ENCODE measurements around the gene DOP1B. TPM values are rescaled to one million over a fixed set of nuclear protein-coding genes. Genes with fewer than 3 reads are reported as not detected.

Gene DOP1B
- total RNA-seq (2021) (14.7 and 15.1 TPM in 2 replicates), Bru-seq, nascent RNA (percentile 44 among the genes with signal in this experiment), BruChase-seq, experiment 1, labeled RNA remaining after a 2-hour chase (percentile 47 among the genes with signal in this experiment), BruChase-seq, experiment 2, labeled RNA remaining after a 6-hour chase (percentile 49 among the genes with signal in this experiment)
- long read RNA-seq, partial matches to known transcripts, result 4 of 5 reads
- long read RNA-seq, other reads (novel, unspliced or antisense), result 1 of 5 reads

GRCh38 chr21:36156815-36157670 lies at the start of gene DOP1B:
Gene DOP1B (plus strand): TSS chr21:36156824. CDS start chr21:36164734, 7,910 bp downstream.
- no peak for TF ChIP-seq EZH2 (IDR thresholded peaks at IDR 0.05; ENCODE audit: low read depth)
- TF ChIP-seq CTCF (conservative IDR thresholded peaks at IDR 0.05), result no peak
- no peaks in the 10 kb centered on the region; the same call in 1 of the 2 replicates for H3F3A ChIP-seq (ENCODE audit: insufficient read depth, low read depth)
- CTCF ChIA-PET, result no interaction called here
- H3K4me3 ChIP-seq, result peak within 1 kb of the TSS; percentile 69
- H3K9me2 ChIP-seq (ENCODE audit: insufficient read depth), result no peaks in the 10 kb centered on the region
- peak within 1 kb of the TSS; percentile 82 for H3K4me2 ChIP-seq
- peaks cover 15% of the 10 kb centered on the region for H3K4me1 ChIP-seq (replicated peaks; ENCODE audit: insufficient read depth)
- H3K27ac ChIP-seq, result peak within 1 kb of the TSS; percentile 63
- TSS peak; percentile 25 for BruUV-seq (replicated peaks)
- H3K36me3 ChIP-seq (ENCODE audit: low read depth), result no peaks in the 10 kb centered on the region
- DNase-seq, result no peak
- no peaks in the 10 kb centered on the region; the same call in 1 of the 2 replicates for H3K79me2 ChIP-seq (ENCODE audit: low read depth)
- no peaks in the 10 kb centered on the region for H4K20me1 ChIP-seq (ENCODE audit: insufficient read depth)
- intact Hi-C loops (cut with micrococcal nuclease; ENCODE audit: unreplicated experiment), result loop anchor here (1.0 kb wide), 2 partner anchors 31 to 163 kb away; partner anchors contain the start of gene MORC3
- no peaks in the 10 kb centered on the region for H3K27me3 ChIP-seq (ENCODE audit: insufficient read depth, low read depth)
- POLR2A ChIA-PET (ENCODE audit: unreplicated experiment), result interaction anchor here (0.6 to 0.7 kb wide), 2 partner anchors 163 to 468 kb away, joined by 3 to 4 read pairs; no protein-coding TSS in a partner anchor
- H3K9me3 ChIP-seq (ENCODE audit: insufficient read depth, low read depth), result no peaks in the 10 kb centered on the region
- peak within 1 kb of the TSS; percentile 92 for H2AFZ ChIP-seq

GRCh38 chr21:36109868-36110267 lies 46.8 kb upstream of the DOP1B start:
- no TSS peak for BruUV-seq (replicated peaks)

More at GRCh38 chr21:36109868-36110267, 46.8 kb upstream of the DOP1B start:
- Histone ChIP-seq H3K9me3 (ENCODE audit: insufficient read depth, low read depth) (no peaks in the 10 kb centered on the region), H3K36me3 (ENCODE audit: low read depth) (no peaks in the 10 kb centered on the region), H3K9me2 (ENCODE audit: insufficient read depth) (no peaks in the 10 kb centered on the region), H3F3A (ENCODE audit: insufficient read depth, low read depth) (no peaks in the 10 kb centered on the region), H3K4me3 (no peak overlapping the region), H4K20me1 (ENCODE audit: insufficient read depth) (no peaks in the 10 kb centered on the region), H3K4me2 (no peak overlapping the region), H3K79me2 (ENCODE audit: low read depth) (no peaks in the 10 kb centered on the region), H2AFZ (no peak overlapping the region), H3K27ac (no peak overlapping the region), H3K27me3 (ENCODE audit: insufficient read depth, low read depth) (no peaks in the 10 kb centered on the region), H3K4me1 (replicated peaks; ENCODE audit: insufficient read depth) (peaks cover 6% of the 10 kb centered on the region; the same call in 1 of the 2 replicates)
- no peak for DNase-seq
- ChIA-PET CTCF (no interaction called here), POLR2A (ENCODE audit: unreplicated experiment) (no interaction called here)
- TF ChIP-seq EZH2 (IDR thresholded peaks at IDR 0.05; ENCODE audit: low read depth), result no peak
- TF ChIP-seq CTCF (conservative IDR thresholded peaks at IDR 0.05), result no peak
- intact Hi-C loops (cut with micrococcal nuclease; ENCODE audit: unreplicated experiment), result loop anchor here (5.0 kb wide), 1 partner anchor 168 kb away; no protein-coding TSS in a partner anchor

Measured in PC-9 (cell line).